Activated T-cell treated with anti-CD3 and anti-CD28 coated beads for 24 hours (primary cell): ENCODE results near the gene CCDC107.

ENCODE experiments used
- DNase-seq: peaks from one replicate; pipeline ENCODE4 v3.0.0-alpha.2; 2020; ENCODE audit warnings: low read depth

Gene CCDC107

DNA sequence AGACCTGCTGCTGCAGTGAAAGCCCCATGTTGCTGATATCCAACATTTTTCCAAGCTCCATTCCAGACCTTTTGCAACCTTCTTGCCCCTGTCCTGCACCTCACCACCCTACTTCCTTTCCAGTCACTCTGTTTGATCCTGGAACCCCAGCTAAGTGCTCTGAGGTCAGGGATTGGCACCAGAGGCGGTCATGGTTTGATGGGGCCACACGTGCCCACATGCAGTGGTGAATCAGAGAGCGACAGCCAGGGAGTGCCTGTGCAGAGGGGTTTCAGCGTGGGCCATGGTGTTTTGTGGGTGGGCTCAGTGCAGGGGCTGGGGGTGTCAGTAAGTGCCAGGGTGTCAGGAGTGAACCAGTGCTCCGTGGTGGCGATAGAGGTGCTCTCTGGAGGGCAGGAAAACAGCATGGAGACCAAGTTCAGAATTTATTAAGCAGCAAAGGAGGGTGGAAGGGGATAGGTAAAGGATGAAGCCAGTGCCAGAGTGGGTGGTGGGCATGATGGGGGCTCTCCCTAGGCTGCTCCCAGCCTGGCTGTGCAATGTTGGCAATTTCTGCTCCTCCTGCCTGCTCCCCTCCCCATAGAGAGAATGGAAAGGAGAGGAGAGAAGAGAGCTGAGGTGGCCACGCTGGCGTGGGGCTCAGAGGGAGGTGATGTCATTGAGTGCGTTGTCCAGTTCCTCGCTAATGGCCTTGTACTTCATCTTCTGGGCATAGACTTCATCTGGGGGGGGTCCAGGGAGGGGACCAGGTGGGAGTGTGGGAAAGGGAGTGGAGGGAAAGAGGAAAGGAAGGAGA, 24.6 kb downstream of the CCDC107 start:
- DNase-seq, result no peak

DNA sequence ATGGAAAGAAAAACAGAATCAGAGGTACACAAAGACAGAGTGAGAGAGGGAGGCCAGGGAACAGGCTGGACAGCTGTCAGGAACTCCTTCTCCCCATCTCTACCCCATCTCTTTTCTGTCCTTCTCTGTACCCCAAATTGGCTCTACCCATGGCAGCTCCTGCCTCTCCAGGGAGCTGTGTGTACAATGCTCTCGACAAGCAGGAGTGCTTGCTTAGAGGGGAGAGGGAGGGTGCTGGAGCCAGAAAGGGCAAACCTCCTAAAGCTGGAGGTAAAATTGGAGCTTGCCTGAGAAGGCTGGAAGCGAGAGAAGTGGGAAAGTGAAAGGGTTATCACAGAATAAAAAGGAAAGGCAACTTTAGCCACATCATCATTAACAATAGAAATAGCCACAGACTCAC, 25.2 kb downstream of the CCDC107 start:
- DNase-seq, result no peak

DNA sequence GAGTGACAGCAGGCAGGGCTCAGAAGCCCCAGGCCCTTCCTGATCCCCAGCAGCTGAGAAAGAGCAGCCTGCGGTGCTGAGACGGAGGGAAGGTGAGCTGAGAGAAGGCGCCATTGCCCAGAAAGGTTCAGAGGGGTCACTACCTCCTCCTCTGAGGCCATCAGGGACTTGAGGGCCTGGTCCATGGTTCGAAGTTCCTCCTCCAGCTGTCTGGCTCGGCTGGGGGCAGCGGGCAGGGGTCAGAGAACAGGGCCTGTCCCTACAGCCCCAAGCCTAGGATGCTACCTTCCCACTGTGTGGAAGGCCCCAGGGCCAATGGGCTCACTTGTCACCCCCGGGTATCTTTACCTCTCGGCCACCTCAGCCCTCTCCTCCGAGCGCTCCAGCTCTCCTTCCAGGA, 26.8 kb downstream of the CCDC107 start:
- no peak for DNase-seq

DNA sequence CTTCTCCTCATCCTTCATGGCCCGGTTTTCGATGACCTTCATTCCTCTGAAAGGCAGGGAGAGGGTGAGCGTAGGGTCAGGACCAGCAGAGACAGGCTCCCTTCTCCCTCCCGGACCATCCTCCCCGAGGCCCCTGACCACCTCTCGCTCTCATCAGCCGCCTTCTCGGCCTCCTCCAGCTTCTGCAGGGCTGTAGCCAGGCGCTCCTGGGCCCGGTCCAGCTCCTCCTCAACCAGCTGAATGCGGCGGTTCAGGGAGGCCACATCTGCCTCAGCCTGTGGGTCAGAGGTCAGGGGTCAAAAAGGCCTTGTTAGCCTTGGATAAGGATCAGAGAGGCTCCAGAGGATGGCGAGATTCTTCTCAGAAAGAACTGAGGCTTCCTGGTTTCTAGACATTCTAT, 27.4 kb downstream of the CCDC107 start:
- no peak for DNase-seq

DNA sequence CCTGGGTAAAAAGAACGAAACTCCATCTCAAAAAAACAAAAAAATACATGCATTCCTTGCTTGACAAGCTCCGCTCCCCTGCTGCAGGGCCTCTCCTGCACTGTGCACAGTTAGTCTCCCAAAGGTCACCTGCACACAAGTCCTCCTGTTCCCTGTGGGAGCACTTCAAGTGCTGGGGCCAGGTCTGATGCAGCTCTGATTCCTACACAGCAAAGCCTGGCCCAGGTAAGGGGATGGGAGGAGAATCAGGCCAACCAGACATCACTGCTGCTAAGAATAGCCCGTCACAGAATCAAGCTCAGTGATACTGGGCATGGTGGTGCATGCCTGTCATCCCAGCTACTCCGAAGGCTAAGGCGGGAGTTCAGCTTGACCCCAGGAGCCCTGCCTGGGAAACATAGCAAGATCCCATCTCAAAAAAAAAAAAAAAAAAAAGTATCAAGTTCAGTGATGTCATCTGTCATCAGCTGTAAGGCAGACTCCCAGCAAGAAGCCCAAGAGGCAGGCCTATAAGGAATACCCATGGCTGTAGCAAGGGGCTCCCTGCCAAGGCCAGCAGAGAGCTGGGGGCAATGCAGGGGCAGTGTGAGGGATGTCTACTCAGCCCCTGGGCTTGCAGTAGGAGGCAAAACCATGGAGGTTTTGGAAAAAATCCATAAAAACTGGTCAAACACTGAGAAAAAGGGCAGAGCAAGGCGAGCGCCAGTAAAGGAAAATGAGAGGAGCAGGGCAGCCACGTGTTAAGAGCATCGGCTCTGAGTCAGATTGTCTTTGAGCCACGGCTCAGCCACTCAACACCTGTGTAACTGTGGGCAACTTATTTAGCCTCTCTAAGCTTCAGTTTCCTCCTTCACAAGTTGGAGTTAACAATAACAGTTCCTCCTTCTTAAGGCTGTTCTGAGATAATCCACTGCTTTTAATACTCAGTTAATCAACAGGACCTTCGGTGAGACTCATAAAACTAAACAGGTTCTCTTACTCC, 28.4 kb downstream of the CCDC107 start:
- no peak for DNase-seq

DNA sequence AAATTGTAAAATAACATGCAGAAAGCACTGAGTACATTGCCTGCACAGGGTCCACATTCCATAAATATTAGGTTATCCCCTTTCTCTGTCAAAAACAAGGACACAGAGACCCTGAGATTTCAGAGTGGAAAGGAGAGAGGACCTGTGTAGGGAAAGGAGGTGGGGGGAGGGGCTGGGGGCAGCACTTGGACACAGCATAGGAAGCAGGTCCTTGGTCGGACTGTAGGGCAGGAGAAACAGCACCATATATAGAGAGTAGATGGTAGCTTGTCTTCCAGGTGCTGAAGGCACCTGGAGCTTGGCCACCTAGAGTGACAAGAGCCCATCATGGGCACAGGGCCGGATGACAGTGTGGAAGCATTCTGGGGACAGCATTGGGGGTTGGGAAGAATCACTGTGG, 29.2 kb downstream of the CCDC107 start:
- no peak for DNase-seq

DNA sequence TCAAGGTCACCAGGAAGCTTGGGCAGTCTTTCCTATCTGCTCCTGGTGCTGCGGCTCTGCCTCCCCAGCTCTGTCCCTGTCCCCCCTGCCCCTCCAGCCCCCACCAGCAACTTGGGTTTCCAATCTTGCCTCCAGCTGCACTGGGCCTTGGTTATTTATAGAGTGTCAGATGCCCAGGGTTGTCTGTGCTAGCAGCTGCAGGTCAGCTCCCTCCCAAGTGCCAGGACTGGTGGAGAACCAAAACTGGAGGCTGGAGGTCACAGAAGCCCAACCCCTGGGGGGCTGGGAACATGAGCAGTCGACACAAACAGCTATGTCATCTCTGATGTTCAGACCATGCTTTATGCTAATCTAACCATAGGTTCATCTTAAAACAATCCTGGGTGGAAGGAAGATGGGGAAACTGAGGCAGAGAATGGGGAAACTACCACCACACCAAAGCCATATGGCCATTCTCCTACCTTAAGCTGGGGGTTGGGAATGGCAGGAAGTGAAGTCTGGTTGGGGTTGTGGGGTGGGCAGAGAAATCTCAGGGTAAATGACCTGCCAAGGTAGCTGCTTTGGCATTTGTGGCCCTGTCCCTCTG, 30.0 kb downstream of the CCDC107 start:
- DNase-seq, result no peak

DNA sequence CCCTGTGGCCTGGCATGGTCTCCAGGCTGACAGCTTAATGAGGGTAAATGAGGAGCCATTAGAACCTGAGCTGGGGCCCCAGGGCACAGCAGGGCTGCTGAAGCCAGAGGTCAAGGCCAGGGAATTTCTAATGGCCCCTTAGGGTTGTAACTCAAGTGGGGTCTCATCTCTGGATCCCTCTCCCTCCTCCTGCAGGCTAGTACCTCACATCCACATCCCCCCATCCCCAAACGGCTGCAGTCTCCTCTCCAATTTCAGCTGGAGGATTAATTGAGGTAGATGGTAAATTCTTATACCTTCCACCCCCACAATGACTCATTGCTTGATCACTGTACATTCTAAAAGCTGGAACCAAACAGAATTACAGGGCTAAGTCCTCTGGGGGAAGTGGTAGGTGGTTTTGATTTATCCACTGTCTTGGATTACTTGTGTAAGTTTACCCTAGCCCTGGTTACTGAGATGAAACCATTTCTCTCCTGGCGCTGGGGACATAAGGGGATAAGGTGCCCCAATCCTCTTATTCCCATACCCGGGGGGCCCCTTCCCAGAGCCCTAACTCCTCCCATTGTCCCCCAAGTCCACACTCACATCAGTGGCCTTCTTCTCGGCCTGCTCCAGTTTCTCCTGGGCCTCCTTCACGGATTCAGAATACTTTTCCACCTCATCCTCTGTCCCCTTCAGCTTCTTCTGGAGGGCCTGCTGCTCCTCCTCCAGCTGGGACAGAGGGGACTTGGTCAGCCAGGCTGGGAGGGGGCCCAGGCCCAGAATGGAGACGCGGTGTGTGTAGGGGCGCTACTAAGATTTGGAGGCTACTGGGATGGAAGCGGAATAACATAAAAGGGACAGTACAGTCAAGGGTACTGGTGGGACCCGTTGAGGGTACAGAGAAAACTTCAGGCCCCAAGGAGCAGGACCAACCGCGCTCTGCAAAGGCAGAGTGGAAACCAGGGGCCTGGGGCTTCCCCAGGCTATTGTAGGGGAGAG, 30.8 kb downstream of the CCDC107 start:
- DNase-seq, result no peak

DNA sequence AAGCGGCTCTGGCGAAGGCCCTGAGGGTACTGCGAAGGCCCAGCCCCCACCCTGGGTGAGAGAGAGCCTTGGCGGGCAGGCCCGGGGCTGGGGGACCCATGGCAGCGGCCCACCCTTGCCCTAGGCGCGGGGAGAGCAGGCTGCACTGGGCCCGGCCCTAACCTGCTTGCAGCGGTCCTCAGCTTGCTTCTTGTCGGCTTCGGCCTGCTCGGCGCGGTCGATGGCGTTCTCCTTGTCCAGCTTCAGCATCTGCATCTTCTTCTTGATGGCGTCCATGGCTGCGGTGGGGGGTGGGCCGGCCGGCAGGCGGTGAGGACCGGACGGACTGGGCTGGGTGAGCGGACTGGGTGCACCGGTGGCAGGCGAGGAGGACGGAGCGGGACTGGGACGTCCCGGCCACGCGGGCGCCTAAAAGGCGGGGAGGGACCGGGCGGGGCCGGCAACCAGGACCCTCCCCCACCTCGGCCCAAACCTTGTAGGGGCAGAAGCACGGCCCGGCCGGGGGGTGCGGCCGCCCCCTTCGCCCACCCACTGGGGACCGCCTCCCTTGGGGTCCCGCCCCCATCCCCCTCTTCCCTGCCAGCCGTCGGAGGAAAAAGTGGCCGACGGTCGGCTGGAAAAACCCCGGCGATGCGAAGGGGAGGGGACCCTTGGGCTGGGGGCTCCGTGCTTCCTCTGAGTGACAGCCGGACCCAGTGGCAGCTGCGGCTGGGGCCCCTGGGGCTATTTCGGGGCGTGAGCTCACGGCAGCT, 31.6 kb downstream of the CCDC107 start, which contains the start of gene TPM2:
TSS of gene TPM2 (minus strand) at position 384 of the 752 bp plus-strand sequence. CDS start at position 276, 108 bp downstream.
- no peak for DNase-seq

DNA sequence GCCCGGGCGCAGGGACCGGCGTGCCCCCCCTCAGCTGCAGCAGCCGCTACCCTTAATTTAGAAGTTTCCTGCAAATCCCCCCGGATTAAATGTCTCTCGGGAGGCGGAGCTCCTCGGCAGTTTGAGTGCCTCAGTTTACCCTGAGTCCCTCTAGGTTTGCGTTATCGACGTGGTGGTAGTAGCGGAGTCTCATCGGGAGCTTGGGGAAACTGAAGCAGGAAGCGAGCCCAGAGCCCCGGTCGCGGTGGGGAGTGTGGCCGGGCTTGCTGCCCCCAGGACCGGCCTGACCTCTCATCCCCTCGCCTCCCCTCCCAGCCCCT, 32.2 kb downstream of the CCDC107 start:
- DNase-seq, result no peak

DNA sequence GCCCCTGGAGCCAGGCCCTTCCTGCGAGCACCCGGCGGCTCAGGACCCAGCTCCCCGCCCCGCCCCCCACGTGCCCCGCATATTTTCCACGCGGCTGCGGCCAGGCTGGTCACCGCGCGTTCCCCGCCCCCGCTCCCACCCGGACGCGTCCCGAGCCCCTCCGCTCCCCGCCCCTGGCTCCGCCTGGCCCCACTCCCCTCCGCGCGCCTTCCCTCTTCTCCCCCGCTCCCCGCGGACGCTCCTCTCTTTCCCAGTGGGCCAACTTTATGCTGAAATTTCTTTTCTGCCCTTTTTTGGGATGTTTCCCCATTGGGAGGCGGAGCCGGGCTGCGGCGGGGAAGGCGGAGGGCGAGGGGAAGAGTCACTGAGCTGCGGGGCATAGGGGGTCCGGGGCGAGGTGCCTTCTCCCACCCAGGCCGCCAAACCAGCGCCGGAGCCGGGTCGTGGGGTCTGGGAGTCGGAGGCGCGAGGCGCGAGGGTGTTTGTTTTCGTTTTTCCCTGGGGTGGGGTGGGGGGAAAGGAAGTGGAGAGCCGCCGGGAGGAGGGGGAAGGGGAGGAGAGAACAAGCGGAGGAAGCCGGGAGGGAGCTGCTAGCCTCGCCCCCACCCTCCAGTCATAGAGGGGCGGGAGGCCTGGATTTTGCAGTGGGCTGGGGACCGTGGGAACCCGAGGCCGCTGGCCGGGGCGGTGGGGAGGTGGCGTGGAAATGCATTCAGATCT, 32.7 kb downstream of the CCDC107 start:
- no peak for DNase-seq

DNA sequence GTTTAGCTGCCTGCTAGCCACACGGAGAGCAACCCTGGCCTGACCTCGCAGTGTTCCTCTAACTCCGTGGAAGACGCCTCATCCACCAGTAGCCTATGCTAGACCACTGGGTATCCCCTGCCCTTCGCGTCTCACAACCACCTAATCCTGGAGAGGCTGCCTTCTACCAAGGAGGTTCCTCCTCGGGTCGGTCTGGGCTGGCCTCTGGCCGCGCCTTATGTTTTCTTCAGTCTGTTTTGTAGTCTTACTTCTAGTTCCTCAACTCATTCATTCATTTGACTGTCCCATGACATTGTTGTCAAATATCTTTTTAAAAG, 33.2 kb downstream of the CCDC107 start:
- no peak for DNase-seq

DNA sequence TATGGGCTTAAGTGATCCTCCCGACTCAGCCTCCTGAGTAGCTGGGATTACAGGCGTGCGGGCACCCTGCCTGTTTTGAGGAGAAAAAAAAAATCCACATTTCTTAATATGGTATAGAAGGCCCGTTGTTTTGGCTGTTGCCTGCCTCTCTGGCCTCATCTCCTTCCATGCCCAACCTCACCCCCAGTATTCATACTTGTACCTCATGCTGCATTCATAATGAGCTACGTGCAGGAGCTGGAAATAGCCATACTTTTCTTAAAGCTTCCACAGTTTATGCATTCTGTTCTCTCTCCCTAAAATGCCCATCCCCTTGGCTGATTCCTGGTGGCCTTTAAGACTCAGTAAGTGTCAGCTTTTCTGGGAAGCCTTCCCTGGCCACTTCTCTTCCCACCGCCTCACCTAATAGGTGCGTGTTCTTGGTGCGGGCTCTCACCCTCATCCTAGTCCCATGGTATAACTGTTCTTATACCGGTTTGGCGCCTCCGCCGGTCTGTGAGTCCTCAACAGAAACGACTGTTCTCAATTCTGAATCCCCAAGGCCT, 33.7 kb downstream of the CCDC107 start:
- DNase-seq, result no peak

DNA sequence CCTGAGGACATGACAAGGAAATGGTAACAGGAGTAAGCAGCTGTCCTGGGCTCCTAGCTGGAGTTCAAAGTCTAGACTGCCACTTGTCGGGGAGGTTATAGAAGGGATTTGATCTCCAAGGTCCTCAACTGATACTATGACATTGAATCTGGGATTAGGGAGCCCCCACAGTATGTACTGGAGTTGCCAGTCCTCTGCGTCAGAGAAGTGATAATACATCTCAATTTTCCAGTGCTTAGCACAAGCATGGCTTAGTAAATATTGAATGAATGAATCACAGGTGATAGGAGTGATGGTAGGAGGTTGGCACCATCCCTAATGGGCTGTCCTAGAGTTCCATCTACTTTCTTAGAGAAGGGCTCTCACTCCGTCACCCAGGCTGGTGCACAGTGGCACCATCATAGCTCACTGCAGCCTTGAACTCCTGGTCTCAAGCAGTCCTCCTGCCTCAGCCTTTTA, 37.9 kb downstream of the CCDC107 start:
- DNase-seq, result no peak

DNA sequence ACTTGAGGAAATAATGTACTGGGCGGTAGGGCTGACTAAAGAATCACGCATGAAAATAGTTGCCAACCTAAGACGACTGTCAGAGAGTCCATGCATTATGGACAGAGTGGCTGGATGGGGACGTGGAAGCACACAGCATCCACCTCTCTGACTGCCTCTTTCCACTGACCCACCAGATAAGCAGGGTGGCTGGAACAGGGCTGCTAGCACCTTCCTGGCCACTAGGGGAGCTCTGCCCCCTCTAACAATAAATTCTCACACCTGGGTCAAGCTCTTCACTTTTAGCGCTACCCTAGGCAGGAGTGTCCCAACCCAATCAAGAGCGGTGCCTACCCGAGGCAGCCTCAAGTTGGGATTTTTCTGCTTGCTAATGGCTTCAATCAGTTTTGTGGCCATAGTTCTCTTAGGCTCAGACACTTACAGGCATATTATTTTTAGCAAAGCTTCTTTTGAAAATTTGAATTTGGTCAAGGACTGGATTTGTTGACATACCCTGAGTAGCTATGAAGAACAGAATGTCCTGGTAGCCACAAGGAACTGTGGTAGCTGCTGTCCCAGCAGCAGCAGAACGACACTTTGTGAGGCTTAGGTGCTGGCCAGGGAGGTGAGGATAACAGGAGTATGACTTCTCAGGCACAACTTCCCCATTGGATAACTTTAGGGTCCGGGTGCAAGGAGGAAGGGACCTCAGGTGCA, 38.6 kb downstream of the CCDC107 start:
- DNase-seq, result peak; percentile 40

DNA sequence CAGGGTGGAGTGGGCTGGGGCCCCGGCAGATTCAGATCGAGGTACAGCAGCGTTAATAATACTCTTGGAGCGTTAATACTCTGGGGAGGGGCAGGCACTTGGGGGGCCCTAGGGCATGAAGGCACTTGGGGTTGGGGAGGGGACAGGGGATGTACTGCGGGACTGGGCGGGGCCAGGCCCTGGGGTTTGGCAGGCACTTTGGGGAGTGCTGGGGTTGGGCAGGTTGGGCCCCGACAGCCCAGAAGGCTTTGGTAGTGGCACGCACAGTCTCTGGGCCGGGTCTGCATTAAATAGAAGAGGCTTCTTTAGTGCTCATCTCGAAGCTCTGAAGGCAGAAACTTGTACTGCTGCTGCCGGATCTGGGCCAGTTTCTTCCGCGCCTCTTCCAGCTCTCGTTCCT, 39.4 kb downstream of the CCDC107 start:
- DNase-seq, result no peak

DNA sequence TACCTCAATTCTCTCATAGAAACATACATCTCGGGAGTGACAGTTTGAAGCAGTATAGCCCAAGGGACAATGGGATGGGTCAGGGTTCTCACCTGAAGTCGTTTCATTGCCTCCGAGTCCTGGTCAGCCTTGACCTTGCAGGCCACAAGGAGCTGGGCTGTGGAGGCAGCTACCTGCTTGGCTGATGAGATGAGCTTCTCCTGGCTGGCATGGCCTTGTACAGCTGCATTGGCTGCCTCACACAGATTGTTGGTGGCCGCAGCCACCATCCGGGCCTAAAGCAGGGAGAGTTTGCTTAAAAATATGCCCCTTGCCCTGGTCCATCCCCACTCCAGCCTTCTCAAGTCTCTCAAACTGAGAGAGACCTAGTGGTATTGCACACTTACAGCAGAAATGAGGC, 40.1 kb downstream of the CCDC107 start:
- no peak for DNase-seq

DNA sequence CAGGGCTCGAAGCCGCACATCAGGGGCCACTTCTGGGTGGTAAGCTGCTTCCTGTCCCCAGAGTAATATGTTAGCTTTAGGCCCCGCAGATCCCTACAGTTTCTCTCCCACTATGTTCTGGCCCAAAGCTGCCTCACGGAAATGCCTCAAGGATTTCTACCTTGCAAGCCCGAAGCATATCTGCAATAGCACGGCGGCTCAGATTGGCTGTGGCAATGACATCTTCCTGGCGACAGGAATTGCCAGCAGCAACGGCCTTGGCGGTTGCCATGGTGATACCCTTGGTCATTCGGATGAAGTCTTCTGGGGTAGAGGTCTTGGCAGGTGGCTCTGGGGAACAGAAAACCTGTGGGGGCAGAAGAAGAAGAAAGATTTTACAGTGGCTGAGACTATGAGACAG, 41.9 kb downstream of the CCDC107 start:
- DNase-seq, result no peak

DNA sequence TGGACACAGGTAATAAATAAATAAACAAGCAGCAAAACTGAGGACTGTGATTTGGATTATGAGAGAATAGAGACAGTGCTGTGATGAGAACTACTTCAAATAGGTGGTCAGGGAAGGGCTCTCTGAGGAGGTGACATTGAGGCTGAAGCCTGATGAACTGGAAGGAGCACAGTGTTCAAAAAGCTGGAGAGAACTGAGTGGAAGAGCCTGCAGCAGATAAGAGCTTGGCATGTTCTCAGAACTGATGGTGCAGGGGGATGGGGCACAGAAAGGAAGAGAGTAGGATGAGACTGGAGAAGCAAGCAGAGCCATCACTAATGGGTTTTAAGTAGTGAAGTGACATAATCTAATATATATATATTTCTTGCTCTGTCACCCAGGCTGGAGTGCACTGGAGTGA, 42.9 kb downstream of the CCDC107 start:
- DNase-seq, result no peak
